ENCODE data around the gene TYW1. TPM values are rescaled to one million over a fixed set of nuclear protein-coding genes. Genes with fewer than 3 reads are reported as not detected.
"Not testable (repeated sequence)": the region's sequence is repeated elsewhere in the genome, so short reads cannot be mapped to it uniquely, and the experiment has no call there.

Gene TYW1
- total RNA-seq, 2 experiments from 2014 or later, result 15.5 to 17.1 TPM

DNA sequence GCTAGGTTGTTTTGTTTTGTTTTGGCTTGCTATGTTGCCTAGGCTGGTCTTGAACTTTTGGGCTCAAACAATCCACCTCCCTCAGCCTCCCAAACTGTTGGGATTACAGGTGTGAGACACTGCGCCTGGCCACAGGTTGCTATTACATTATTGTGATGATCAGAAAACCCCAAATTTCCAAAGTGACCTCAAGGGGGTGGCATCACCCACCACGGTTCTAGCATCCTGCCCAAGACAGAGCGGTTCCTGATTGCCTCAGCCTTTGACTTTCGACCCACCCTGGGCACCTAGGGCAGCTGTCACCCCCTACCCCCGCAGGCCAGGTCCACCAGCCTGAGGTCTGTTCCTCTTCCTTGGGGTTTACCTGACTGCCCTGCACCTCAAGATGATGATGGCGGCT is 29.6 kb upstream of the TYW1 start:
- H3K9me3 Mint-ChIP-seq, result no peaks in the 10 kb centered on the region
- H3K27me3 Mint-ChIP-seq, result no peaks in the 10 kb centered on the region
- peaks cover 2% of the 10 kb centered on the region for H3K4me1 Mint-ChIP-seq
- no peak for ATAC-seq (ENCODE audit: low read depth)
- H3K27ac Mint-ChIP-seq, result no peak overlapping the region
- POLR2A ChIA-PET, result no interaction called here
- DNase-seq, result no peak
- no peak overlapping the region for H3K4me3 Mint-ChIP-seq
- peaks cover 3% of the 10 kb centered on the region for H3K36me3 Mint-ChIP-seq

DNA sequence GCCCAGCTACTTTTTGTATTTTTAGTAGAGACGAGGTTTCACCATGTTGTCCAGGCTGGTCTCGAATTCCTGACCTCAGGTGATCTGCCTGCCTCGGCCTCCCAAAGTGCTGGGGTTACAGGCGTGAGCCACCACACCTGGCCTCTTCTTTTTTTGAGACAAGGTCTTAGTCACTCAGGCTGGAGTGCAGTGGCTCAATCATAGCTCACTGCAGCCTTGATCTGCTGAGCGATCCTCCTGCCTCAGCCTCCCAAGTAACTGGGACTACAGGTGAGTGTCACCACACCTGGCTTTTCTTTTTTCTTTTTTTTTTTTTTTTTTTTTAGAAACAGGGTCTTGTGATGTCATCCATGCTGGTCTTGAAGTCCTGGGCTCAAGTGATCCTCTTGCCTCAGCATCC is 27.6 kb upstream of the TYW1 start:
- H3K27me3 Mint-ChIP-seq; H3K27ac Mint-ChIP-seq; POLR2A ChIA-PET; DNase-seq; ATAC-seq (ENCODE audit: low read depth); H3K4me1 Mint-ChIP-seq; H3K4me3 Mint-ChIP-seq; H3K9me3 Mint-ChIP-seq; H3K36me3 Mint-ChIP-seq: not testable (repeated sequence)

DNA sequence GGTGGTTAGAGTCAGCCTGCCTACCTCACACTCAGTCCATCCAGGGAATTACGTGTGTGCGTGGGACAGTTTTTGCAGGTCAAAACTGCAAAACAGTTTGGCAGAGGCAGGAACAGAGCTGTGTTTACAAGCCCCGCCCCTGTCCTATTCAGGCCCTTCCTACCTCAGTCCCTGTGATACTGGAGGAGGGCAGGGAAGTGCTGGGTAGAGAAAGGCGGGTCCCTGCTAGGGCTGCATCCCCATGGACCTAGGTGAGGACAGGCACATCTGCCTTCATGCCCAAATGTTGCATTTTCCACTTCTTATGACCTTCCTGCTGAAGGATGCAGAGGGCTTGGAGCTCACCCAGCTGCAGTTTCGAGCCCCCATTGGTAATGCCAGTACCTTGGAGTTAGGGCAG is 26.3 kb upstream of the TYW1 start:
- no peaks in the 10 kb centered on the region for H3K27me3 Mint-ChIP-seq
- no peak overlapping the region for H3K27ac Mint-ChIP-seq
- POLR2A ChIA-PET, result no interaction called here
- H3K4me1 Mint-ChIP-seq, result no peaks in the 10 kb centered on the region
- DNase-seq (no peak), ATAC-seq (ENCODE audit: low read depth) (no peak)
- H3K9me3 Mint-ChIP-seq, result no peaks in the 10 kb centered on the region
- no peak overlapping the region for H3K4me3 Mint-ChIP-seq
- no peaks in the 10 kb centered on the region for H3K36me3 Mint-ChIP-seq

DNA sequence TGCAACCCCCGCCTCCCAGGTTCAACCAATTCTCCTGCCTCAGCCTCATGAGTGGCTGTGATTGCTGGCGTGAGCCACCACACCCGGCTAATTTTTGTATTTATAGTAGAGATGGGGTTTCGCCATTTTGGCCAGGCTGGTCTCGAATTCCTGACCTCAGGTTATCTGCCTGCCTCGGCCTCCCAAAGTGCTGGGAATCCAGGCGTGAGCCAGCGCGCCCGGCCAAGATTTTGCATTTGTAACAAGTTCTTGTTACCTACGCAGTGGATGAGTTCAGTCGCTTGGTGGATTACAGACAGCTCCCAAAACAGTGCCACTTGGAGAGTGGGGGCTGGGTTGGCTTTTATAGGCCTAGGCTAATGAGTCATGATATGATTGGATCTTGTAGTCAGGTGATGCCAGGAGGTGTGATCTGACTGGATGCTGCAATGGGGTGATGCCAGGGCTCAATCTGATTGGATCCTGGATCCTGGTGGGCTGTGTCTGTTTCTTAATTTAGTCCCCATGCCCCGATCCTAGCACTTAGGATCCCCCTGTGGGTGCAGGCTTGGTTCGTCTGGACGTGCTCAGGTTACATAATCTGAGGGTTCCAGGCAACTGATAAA is 21.5 kb upstream of the TYW1 start:
- Mint-ChIP-seq H3K27ac (no peak overlapping the region), H3K9me3 (peaks cover 4% of the 10 kb centered on the region), H3K27me3 (no peaks in the 10 kb centered on the region), H3K4me3 (no peak overlapping the region), H3K36me3 (peaks cover 3% of the 10 kb centered on the region), H3K4me1 (no peaks in the 10 kb centered on the region)
- POLR2A ChIA-PET, result no interaction called here
- DNase-seq, result no peak
- no peak for ATAC-seq (ENCODE audit: low read depth)

GRCh38 chr7:66978312-66978711 is 18.3 kb upstream of the TYW1 start:
- peaks cover 12% of the 10 kb centered on the region for H3K9me3 Mint-ChIP-seq
- H3K4me1 Mint-ChIP-seq; POLR2A ChIA-PET; DNase-seq; H3K36me3 Mint-ChIP-seq; H3K27ac Mint-ChIP-seq; ATAC-seq (ENCODE audit: low read depth); H3K27me3 Mint-ChIP-seq; H3K4me3 Mint-ChIP-seq: not testable (repeated sequence)

DNA sequence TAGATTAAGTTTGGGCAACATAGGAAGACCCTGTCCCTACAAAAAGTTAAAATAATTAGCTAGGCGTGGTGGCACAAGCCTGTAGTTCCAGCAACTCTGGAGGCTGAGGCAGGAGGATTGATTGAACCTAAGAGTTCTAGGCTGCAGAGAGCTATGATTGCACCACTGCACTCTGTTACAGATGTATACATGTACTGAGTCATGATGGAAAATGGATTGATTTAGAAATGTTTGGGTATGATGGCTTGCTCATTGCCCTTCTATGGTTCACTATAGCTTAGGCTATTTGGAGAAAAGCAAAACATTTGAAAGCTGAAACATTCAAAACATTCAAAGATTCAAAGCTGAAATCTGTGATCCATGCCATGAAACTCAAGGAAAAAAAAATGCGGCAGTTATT is 17.6 kb upstream of the TYW1 start:
- H3K4me3 Mint-ChIP-seq; H3K27ac Mint-ChIP-seq; ATAC-seq (ENCODE audit: low read depth); H3K27me3 Mint-ChIP-seq; H3K36me3 Mint-ChIP-seq; H3K4me1 Mint-ChIP-seq; DNase-seq; POLR2A ChIA-PET: not testable (repeated sequence)
- H3K9me3 Mint-ChIP-seq, result peaks cover 12% of the 10 kb centered on the region

GRCh38 chr7:66980336-66980735 is 16.3 kb upstream of the TYW1 start:
- H3K4me1 Mint-ChIP-seq; H3K36me3 Mint-ChIP-seq; ATAC-seq (ENCODE audit: low read depth); H3K4me3 Mint-ChIP-seq; H3K27me3 Mint-ChIP-seq; DNase-seq; H3K27ac Mint-ChIP-seq; POLR2A ChIA-PET: not testable (repeated sequence)
- H3K9me3 Mint-ChIP-seq, result peaks cover 12% of the 10 kb centered on the region

DNA sequence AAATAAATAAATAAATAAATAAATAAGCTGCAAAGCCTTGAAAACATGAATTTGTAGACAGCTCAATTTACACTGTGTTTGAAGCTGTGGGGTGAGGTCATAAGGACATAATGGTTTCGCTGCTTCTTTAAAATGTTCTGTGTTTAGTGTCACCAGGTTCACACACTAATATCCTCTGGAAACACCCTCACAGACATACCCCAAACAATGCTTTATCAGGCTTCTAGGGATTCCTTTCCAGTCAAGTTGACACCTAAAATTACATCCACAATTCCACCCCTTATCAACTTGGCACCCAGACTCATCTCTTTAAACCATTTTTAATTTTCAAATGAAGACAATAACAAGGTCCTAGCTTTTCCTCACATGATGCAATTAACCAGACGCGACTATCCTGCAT is 7.1 kb upstream of the TYW1 start:
- H3K36me3 Mint-ChIP-seq, result peaks cover 17% of the 10 kb centered on the region
- POLR2A ChIA-PET; H3K9me3 Mint-ChIP-seq; ATAC-seq (ENCODE audit: low read depth); H3K27ac Mint-ChIP-seq; DNase-seq; H3K4me3 Mint-ChIP-seq; H3K27me3 Mint-ChIP-seq: not testable (repeated sequence)
- peaks cover 18% of the 10 kb centered on the region for H3K4me1 Mint-ChIP-seq

DNA sequence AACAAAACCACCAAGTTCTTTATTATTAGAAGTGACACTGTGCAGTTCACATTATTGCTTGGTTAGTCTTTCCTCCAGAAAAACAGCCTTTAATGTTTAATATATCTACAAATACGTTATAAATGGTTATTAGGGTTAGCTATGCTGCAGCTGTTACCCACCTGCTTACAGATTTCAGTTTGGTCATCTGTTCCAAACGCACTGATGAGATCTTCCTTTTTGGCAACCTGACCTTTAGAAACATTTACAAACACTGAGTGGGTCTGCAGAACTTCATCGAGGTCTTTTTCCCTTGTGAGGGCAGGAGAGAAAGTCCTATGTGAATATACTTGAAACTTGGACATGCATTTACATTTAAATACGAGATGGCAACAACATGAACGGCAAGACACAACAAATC is 2.6 kb upstream of the TYW1 start:
- H3K9me3 Mint-ChIP-seq; H3K27me3 Mint-ChIP-seq; DNase-seq; ATAC-seq (ENCODE audit: low read depth): not testable (repeated sequence)
- POLR2A ChIA-PET, result interaction anchor here (0.6 to 1.9 kb wide), 4 partner anchors 8 to 257 kb away, joined by 3 to 9 read pairs (median 4); partner anchors contain the start of gene RABGEF1
- H3K4me3 Mint-ChIP-seq, result peak overlapping the region; percentile 98
- peaks cover 13% of the 10 kb centered on the region for H3K36me3 Mint-ChIP-seq
- H3K4me1 Mint-ChIP-seq, result peaks cover 22% of the 10 kb centered on the region
- H3K27ac Mint-ChIP-seq, result peak overlapping the region; percentile 97

- peaks cover 13% of the 10 kb centered on the region for H3K36me3 Mint-ChIP-seq
- H3K27ac Mint-ChIP-seq, result peak overlapping the region; percentile 97
- DNase-seq (peak; percentile 41), ATAC-seq (ENCODE audit: low read depth) (peak; percentile 37)
- H3K27me3 Mint-ChIP-seq, H3K9me3 Mint-ChIP-seq: not testable (repeated sequence)
- POLR2A ChIA-PET, result interaction anchor here (0.6 to 2.8 kb wide), 8 partner anchors 9 to 366 kb away, joined by 3 to 12 read pairs (median 4); partner anchors contain the start of genes KCTD7, RABGEF1 and TMEM248
- peaks cover 22% of the 10 kb centered on the region for H3K4me1 Mint-ChIP-seq
- H3K4me3 Mint-ChIP-seq, result peak overlapping the region; percentile 98
Measured at GRCh38 chr7:66994691-66995049, 2.0 kb upstream of the TYW1 start.

GRCh38 chr7:66995050-66995776 is 1.4 kb upstream of the TYW1 start, which contains the start of gene SBDS:
Gene SBDS (minus strand): TSS chr7:66995586. CDS start chr7:66995417, 169 bp downstream.
- Mint-ChIP-seq H3K4me3 (peak within 1 kb of the TSS; percentile 98), H3K4me1 (peaks cover 22% of the 10 kb centered on the region), H3K27ac (peak within 1 kb of the TSS; percentile 98), H3K36me3 (peaks cover 13% of the 10 kb centered on the region)
- POLR2A ChIA-PET, result interaction anchor here (0.5 to 2.9 kb wide), 12 partner anchors 12 to 1014 kb away, joined by 3 to 21 read pairs (median 6); partner anchors contain the start of genes CRCP, GUSB, KCTD7 and RABGEF1
- H3K9me3 Mint-ChIP-seq, H3K27me3 Mint-ChIP-seq: not testable (repeated sequence)
- peak; percentile 86 for DNase-seq
- ATAC-seq (ENCODE audit: low read depth), result peak; percentile 67

DNA sequence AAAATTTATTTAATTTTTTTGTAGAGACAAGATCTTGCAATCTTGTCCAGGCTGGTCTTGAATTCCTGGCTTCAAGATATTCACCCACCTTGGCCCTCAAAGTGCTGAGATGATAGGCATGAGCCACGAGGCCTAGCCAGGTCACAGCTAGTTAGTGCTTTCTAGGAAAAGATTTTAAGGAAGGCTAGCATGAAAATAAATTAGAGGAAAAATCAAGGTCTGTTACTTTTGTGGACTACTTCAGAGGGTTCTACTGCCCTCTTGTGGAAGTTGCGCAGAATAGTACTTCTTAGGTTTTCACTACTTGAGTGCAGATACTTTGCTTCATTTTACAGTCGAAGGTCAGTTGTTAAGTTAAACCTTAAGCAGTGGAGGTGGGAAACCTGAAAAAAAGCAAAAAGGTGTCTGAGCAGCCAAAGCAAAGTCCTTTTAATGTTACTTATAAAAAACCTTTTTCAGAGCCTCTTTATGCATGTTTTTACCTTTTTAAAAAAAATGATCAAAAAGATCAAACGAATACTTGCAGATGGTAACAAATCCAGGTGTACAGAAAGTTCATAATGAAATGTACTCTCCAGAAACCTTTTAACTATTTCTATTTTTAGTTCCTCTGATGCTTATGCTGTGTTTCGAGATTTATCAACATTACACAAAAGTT is 4.1 kb downstream of the TYW1 start:
- H3K4me1 Mint-ChIP-seq; POLR2A ChIA-PET; H3K27me3 Mint-ChIP-seq; ATAC-seq (ENCODE audit: low read depth); H3K9me3 Mint-ChIP-seq; H3K4me3 Mint-ChIP-seq; H3K27ac Mint-ChIP-seq; DNase-seq: not testable (repeated sequence)
- peaks cover 15% of the 10 kb centered on the region for H3K36me3 Mint-ChIP-seq

GRCh38 chr7:67004145-67004544 is 7.5 kb downstream of the TYW1 start:
- ATAC-seq (ENCODE audit: low read depth); H3K4me3 Mint-ChIP-seq; DNase-seq; H3K27ac Mint-ChIP-seq; H3K4me1 Mint-ChIP-seq; POLR2A ChIA-PET; H3K27me3 Mint-ChIP-seq; H3K9me3 Mint-ChIP-seq: not testable (repeated sequence)
- peaks cover 29% of the 10 kb centered on the region for H3K36me3 Mint-ChIP-seq
